Measurements from ENCODE around the gene TPD52L1. TPM values are rescaled to one million over a fixed set of nuclear protein-coding genes. Genes with fewer than 3 reads are reported as not detected.

Gene TPD52L1
- total and polyA plus RNA-seq, 2 donors (not counting 3 experiments of a cell fraction or from before 2014, with no cell fraction given), result 0.29 to 0.37 TPM

DNA sequence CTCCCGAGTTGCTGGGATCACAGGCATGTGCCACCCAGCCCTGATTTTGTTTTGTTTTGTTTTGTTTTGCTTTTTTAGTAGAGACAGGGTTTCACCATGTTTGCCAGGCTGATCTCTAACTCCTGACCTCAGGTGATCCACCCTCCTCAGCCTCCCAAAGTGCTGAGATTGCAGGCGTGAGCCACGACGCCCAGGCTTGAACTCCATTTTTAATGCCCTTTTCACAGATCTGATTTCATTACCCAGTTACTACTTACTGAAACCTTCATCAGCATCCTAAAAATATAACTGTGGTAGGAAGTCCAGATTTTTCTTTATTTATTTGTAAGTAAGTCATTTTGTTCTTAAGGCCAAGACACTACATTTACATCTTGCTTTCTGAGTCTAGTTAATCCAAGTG, 84.2 kb downstream of the TPD52L1 start:
- intact Hi-C loops (cut with micrococcal nuclease) (no loop called here), dilution Hi-C loops (cut with MboI; ENCODE audit: extremely low pct_ligation_motif_present, low sequenced_read_pairs) (no loop called here)
- Histone ChIP-seq H3K27me3 (ENCODE audit: control insufficient read depth in 2 of 2, insufficient read depth in 2 of 2, low read length in 2 of 2) (no peaks in the 10 kb centered on the region), H4K20me1 (replicated peaks; ENCODE audit: control insufficient read depth, extremely low read depth, insufficient read depth, low read length) (no peaks in the 10 kb centered on the region), H3K9ac (replicated peaks; ENCODE audit: extremely low read depth, insufficient read depth, low read length) (no peak overlapping the region), H3K9me1 (replicated peaks; ENCODE audit: control insufficient read depth, extremely low read depth, insufficient read depth, low read length) (no peaks in the 10 kb centered on the region), H3K9me3 (replicated peaks; ENCODE audit: control insufficient read depth, insufficient read depth, low read length) (no peaks in the 10 kb centered on the region), H3K27ac (ENCODE audit: insufficient read depth, low read depth, low read length) (no peak overlapping the region), H3K4me1 (ENCODE audit: control insufficient read depth, extremely low read depth, insufficient read depth, low read length) (no peaks in the 10 kb centered on the region), H3K79me2 (ENCODE audit: control insufficient read depth, insufficient read depth, low read length) (no peaks in the 10 kb centered on the region), H3K4me3 (replicated peaks in 1 of 3; ENCODE audit: insufficient read depth in 1 of 3, low read depth in 1 of 3, low read length in 3 of 3) (no peak overlapping the region), H2AFZ (ENCODE audit: low read depth, low read length) (no peak overlapping the region), H3K36me3 (ENCODE audit: control insufficient read depth in 2 of 2, extremely low read depth in 1 of 2, insufficient read depth in 2 of 2, low read length in 2 of 2) (no peaks in the 10 kb centered on the region), H3K4me2 (ENCODE audit: insufficient read depth, low read length) (no peak overlapping the region)
- no TSS peak for BruUV-seq (replicated peaks)
- CTCF ChIA-PET, result no interaction called here
- FAIRE-seq (no peak), DNase-seq (ENCODE audit: low read depth, low spot score) (no peak)
- TF ChIP-seq JUN (IDR thresholded peaks at IDR 0.05; ENCODE audit: borderline replicate concordance, insufficient read depth, insufficient read length, low read depth), result no peak
- no peak for TF ChIP-seq POLR2AphosphoS5 (IDR thresholded peaks at IDR 0.05; ENCODE audit: insufficient read depth, low read depth, low read length)
- TF ChIP-seq GATA2 (IDR thresholded peaks at IDR 0.05; ENCODE audit: insufficient read depth, insufficient read length, low read depth, low read length), result no peak
- no peak for TF ChIP-seq POLR2A (IDR thresholded peaks at IDR 0.05; ENCODE audit: low read depth, low read length)
- TF ChIP-seq, protein P1, sequence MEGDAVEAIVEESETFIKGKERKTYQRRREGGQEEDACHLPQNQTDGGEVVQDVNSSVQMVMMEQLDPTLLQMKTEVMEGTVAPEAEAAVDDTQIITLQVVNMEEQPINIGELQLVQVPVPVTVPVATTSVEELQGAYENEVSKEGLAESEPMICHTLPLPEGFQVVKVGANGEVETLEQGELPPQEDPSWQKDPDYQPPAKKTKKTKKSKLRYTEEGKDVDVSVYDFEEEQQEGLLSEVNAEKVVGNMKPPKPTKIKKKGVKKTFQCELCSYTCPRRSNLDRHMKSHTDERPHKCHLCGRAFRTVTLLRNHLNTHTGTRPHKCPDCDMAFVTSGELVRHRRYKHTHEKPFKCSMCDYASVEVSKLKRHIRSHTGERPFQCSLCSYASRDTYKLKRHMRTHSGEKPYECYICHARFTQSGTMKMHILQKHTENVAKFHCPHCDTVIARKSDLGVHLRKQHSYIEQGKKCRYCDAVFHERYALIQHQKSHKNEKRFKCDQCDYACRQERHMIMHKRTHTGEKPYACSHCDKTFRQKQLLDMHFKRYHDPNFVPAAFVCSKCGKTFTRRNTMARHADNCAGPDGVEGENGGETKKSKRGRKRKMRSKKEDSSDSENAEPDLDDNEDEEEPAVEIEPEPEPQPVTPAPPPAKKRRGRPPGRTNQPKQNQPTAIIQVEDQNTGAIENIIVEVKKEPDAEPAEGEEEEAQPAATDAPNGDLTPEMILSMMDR (IDR thresholded peaks at IDR 0.05; ENCODE audit: extremely low read depth in 1 of 2, insufficient read depth in 1 of 2, low read depth in 1 of 2, low read length in 2 of 2), result no peak
- TF ChIP-seq FOS (IDR thresholded peaks at IDR 0.05; ENCODE audit: borderline replicate concordance, insufficient read depth, low read length), result no peak
- TF ChIP-seq, protein P2, sequence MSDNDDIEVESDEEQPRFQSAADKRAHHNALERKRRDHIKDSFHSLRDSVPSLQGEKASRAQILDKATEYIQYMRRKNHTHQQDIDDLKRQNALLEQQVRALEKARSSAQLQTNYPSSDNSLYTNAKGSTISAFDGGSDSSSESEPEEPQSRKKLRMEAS (IDR thresholded peaks at IDR 0.05; ENCODE audit: insufficient read depth, insufficient read length), result no peak
- TF ChIP-seq EZH2 (IDR thresholded peaks at IDR 0.05; ENCODE audit: borderline replicate concordance, low read depth, low read length, severe bottlenecking), result no peak
- no peak for TF ChIP-seq MYC (IDR thresholded peaks at IDR 0.05; ENCODE audit: low read depth, low read length)
- POLR2A ChIA-PET, result no interaction called here

Measured in endothelial cell of umbilical vein (primary cell).